Fibroblast of lung (primary cell): ENCODE measurements around the gene PPP4R1.

Experiments used
- CTCF ChIP-seq, 2 donors: IDR thresholded peaks in 1 of 2; conservative IDR thresholded peaks in 1 of 2; 1 replicate in 1 of 2; 2 replicates in 1 of 2; pipeline ENCODE4 v1.5.1; 2011 to 2012; ENCODE audit warnings: low read length in 2 of 2, control low read depth in 1 of 2, inconsistent platforms in 1 of 2, low read depth in 1 of 2, mild to moderate bottlenecking in 1 of 2
- EZH2 ChIP-seq: IDR thresholded peaks from 2 replicates; pipeline ENCODE4 v1.5.1; 2012; ENCODE audit warnings: low read length, control low read depth, mild to moderate bottlenecking; ENCODE audit errors: missing control alignments

- TF ChIP-seq CTCF (conservative IDR thresholded peaks at IDR 0.05 in 1 of 2, IDR thresholded peaks at IDR 0.05 in 1 of 2; ENCODE audit: low read depth in 1 of 2, low read length in 2 of 2) (no peak), EZH2 (no peak)
Measured at GRCh38 chr18:9552191-9552590, 62.2 kb downstream of the PPP4R1 start.
